BJ (cell line): ENCODE results near the gene DNM3. TPM values are rescaled to one million over a fixed set of nuclear protein-coding genes. Genes with fewer than 3 reads are reported as not detected.
"Not testable (repeated sequence)": the region's sequence is repeated elsewhere in the genome, so short reads cannot be mapped to it uniquely, and the experiment has no call there.

Experiments
- CTCF ChIA-PET: fragments of 350-600 bp; formaldehyde crosslinking; extraction: SDS; loops from one replicate; lab custom pipeline; 2021; ENCODE audit warnings: antibody characterized with exemption, inconsistent platforms; lab: Yijun Ruan, JAX
- POLR2A ChIA-PET: fragments of 300-600 bp; sonication (Branson Sonifier 250); formaldehyde crosslinking; extraction: SDS; loops from one replicate; lab custom pipeline; 2021; ENCODE audit warnings: antibody characterized with exemption; lab: Charles Lee
- DNase-seq: peaks from one replicate; pipeline ENCODE4 v3.0.0-alpha.2; 2011; ENCODE audit warnings: low read depth
- H3K27me3 ChIP-seq: 2 replicates; pipeline ENCODE4 v1.6.0; 2011; ENCODE audit warnings: low read length; ENCODE audit not compliant: control insufficient read depth, insufficient read depth
- H3K36me3 ChIP-seq: 2 replicates; pipeline ENCODE4 v1.5.1; 2011; ENCODE audit warnings: low read length; ENCODE audit not compliant: control insufficient read depth, insufficient read depth
- H3K4me3 ChIP-seq: 2 replicates; pipeline ENCODE4 v1.5.1; 2011; ENCODE audit warnings: low read depth, mild to moderate bottlenecking, control low read depth, low read length
- polyA plus RNA-seq: library from polyadenylated mRNA; depleted of rRNA; stranded (reverse); fragments of >200 nt; gene quantifications from 2 replicates; pipeline ENCODE4 v1.2.3, GENCODE V29; 2011
- TF ChIP-seq, protein P1 (sequence below): IDR thresholded peaks from 2 replicates; pipeline ENCODE4 v1.5.1; 2011; ENCODE audit warnings: low read depth, mild to moderate bottlenecking, control low read depth, inconsistent platforms, low read length, moderate library complexity; ENCODE audit not compliant: insufficient read depth

The DNM3 gene
- polyA plus RNA-seq, 1 experiment = 0.26 TPM

- ChIA-PET CTCF (interaction anchor here (0.6 to 1.2 kb wide), 2 partner anchors 106 to 127 kb away, joined by 3 to 4 read pairs; no protein-coding TSS in a partner anchor), POLR2A (interaction anchor here (0.8 kb wide), 1 partner anchor 106 kb away, joined by 7 read pairs; no protein-coding TSS in a partner anchor)
- no peak for DNase-seq
- TF ChIP-seq, protein P1, sequence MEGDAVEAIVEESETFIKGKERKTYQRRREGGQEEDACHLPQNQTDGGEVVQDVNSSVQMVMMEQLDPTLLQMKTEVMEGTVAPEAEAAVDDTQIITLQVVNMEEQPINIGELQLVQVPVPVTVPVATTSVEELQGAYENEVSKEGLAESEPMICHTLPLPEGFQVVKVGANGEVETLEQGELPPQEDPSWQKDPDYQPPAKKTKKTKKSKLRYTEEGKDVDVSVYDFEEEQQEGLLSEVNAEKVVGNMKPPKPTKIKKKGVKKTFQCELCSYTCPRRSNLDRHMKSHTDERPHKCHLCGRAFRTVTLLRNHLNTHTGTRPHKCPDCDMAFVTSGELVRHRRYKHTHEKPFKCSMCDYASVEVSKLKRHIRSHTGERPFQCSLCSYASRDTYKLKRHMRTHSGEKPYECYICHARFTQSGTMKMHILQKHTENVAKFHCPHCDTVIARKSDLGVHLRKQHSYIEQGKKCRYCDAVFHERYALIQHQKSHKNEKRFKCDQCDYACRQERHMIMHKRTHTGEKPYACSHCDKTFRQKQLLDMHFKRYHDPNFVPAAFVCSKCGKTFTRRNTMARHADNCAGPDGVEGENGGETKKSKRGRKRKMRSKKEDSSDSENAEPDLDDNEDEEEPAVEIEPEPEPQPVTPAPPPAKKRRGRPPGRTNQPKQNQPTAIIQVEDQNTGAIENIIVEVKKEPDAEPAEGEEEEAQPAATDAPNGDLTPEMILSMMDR = no peak
- Histone ChIP-seq H3K36me3 (no peaks in the 10 kb centered on the region), H3K27me3 (no peaks in the 10 kb centered on the region), H3K4me3 (no peak overlapping the region)
These were observed 452.1 kb downstream of the DNM3 start for GRCh38 chr1:172293429-172293828.

DNA sequence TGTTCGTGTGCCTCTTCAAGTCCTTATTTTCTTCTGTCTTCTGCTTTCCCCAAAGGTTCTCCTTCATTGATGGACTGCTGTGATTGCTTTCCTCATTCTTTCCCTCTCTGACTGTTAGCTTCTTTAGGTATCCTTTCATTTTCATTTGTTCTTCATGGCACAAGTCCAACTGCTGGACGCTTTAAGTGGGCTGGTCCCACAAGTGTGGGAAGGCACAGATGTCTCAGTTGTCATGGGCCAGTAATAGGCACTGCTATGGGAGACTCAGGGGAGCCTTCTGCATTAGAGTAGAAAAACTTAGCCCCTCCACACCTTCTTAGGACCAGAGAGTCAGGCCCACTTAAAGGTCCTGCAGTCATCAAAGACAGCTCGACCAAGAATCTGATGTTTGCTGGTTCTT, 456.8 kb downstream of the DNM3 start:
- no peaks in the 10 kb centered on the region for H3K36me3 ChIP-seq

DNA sequence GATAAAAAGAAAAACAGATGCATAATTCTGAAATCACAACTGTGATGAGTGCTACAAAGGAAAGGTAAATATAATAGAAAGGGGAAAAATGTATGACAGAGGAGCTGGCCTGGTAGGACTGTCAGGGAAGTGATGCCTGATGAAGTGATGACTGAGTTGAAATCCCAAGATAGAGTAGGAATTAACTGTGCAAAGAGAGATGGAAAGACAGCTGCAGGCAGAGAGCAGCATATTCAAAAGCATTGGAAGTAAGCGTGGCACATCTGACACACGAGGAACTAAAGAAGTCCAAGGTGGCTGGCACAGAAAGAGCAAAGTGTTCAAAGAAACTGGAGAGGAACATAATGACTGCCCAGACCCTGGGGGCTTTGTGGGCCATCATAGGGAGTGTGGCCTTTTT, 457.6 kb downstream of the DNM3 start:
- ChIA-PET CTCF (no interaction called here), POLR2A (no interaction called here)
- no peak for DNase-seq
- Histone ChIP-seq H3K36me3 (no peaks in the 10 kb centered on the region), H3K27me3 (no peaks in the 10 kb centered on the region), H3K4me3 (no peak overlapping the region)
- TF ChIP-seq, protein P1 = no peak

More for the DNA sequence above, 456.8 kb downstream of the DNM3 start:
- TF ChIP-seq, protein P1 = no peak
- CTCF ChIA-PET = no interaction called here
- POLR2A ChIA-PET = no interaction called here
- Histone ChIP-seq H3K27me3 (no peaks in the 10 kb centered on the region), H3K4me3 (no peak overlapping the region)
- no peak for DNase-seq

DNA sequence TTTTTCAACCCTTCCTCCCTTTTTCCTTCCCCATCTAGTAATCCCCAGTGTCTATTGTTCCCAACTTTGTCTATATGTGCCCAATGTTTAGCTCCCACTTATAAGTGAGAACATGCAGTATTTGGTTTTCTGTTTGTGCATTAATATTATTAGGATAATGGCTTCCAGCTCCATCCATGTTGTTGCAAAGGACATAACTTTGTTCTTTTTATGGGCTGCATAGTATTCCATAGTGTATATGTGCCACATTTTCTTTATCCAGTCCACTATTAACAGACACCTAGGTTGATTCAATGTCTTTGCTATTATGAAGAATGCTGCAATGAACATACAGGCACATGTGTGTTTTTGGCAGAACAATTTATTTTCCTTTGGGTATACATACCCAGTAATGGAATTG, 458.2 kb downstream of the DNM3 start:
- ChIA-PET CTCF (no interaction called here), POLR2A (no interaction called here)
- no peak for DNase-seq
- H3K27me3 ChIP-seq = no peaks in the 10 kb centered on the region
- H3K36me3 ChIP-seq = no peaks in the 10 kb centered on the region
- H3K4me3 ChIP-seq = no peak overlapping the region
- TF ChIP-seq, protein P1 = no peak

DNA sequence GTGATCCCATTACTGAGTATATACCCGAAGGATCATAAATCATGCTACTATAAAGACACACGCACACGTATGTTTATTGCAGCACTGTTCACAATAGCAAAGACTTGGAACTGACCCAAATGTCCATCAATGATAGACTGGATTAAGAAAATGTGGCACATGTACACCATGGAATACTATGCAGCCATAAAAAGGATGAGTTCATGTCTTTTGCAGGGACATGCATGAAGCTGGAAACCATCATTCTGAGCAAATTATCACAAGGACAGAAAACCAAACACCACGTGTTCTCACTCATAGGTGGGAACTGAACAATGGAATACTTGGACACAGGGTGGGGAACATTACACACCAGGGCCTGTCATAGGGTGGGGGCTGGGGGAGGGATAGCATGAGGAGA, 466.2 kb downstream of the DNM3 start:
- POLR2A ChIA-PET, H3K36me3 ChIP-seq, DNase-seq, CTCF ChIA-PET, H3K4me3 ChIP-seq, H3K27me3 ChIP-seq: not testable (repeated sequence)

DNA sequence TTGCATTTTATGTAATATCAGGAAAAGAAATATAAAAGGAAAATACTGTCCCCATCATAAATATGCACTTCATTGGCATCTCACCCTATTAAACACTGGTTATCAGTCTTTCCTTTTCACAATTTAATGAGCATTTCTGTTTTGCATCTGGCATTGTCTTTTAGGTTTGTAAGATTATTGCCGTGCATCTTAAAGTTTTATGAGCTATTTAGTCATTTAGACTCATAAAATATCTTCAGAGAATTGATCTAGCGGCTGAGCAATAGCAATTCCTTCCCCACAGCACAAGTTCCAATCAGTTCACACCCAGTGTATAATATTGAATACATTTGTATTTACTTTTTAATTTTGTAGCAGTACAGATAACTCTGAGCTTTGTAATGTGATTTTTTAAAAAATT, 466.8 kb downstream of the DNM3 start:
- Histone ChIP-seq H3K27me3 (no peaks in the 10 kb centered on the region), H3K4me3 (no peak overlapping the region), H3K36me3 (no peaks in the 10 kb centered on the region)
- CTCF ChIA-PET = interaction anchor here (1.2 kb wide), 1 partner anchor 28 kb away, joined by 3 read pairs; no protein-coding TSS in a partner anchor
- no peak for DNase-seq
- TF ChIP-seq, protein P1 = no peak
- POLR2A ChIA-PET = no interaction called here
